Gastroesophageal sphincter (tissue), 3 donors: ENCODE results near the gene ZNF35.

ENCODE experiments used
- CTCF ChIP-seq, 4 experiments: fragments of 200-600 bp in 2 of 4; fragments of 450-650 bp in 2 of 4; sonication (generic) in 1 of 4; IDR thresholded peaks; one replicate each; pipeline ENCODE4 v1.5.1; 2017 to 2019; ENCODE audit warnings: antibody characterized with exemption in 4 of 4, mild to moderate bottlenecking in 2 of 4, moderate library complexity in 2 of 4
- EP300 ChIP-seq: sonication (generic); formaldehyde crosslinking; IDR thresholded peaks from one replicate; pipeline ENCODE4 v1.6.1; 2017; ENCODE audit warnings: antibody characterized with exemption, mild to moderate bottlenecking
- POLR2A ChIP-seq, 2 donors: fragments of 450-650 bp; IDR thresholded peaks; one replicate each; pipeline ENCODE4 v1.6.1; 2017; ENCODE audit warnings: antibody characterized with exemption in 2 of 2, mild to moderate bottlenecking in 2 of 2, moderate library complexity in 1 of 2
- POLR2AphosphoS5 ChIP-seq: sonication (generic); formaldehyde crosslinking; IDR thresholded peaks from one replicate; pipeline ENCODE4 v1.6.1; 2017; ENCODE audit warnings: antibody characterized with exemption

- TF ChIP-seq CTCF (IDR thresholded peaks at IDR 0.05) (peak in 1 of 4 experiments; percentile 59), EP300 (no peak), POLR2A (IDR thresholded peaks at IDR 0.05) (peak; percentile 26 to 41), POLR2AphosphoS5 (peak; percentile 85)
Measured at GRCh38 chr3:44624749-44625480, 23.6 kb upstream of the ZNF35 start, which contains the start of gene ZNF197.
